ENCODE measurements around the gene RGS14.

RGS14 gene

GRCh38 chr5:177349362-177349647 is 8.4 kb upstream of the RGS14 start:
- no peak overlapping the region for H3K4me3 ChIP-seq (ENCODE audit: low read depth, low read length)
- in situ Hi-C loops (cut with HindIII; ENCODE audit: low pct_ligation_motif_present, low sequenced_read_pairs): no loop called here
- H3K27me3 ChIP-seq (replicated peaks): no peaks in the 10 kb centered on the region
- TF ChIP-seq, protein P1, sequence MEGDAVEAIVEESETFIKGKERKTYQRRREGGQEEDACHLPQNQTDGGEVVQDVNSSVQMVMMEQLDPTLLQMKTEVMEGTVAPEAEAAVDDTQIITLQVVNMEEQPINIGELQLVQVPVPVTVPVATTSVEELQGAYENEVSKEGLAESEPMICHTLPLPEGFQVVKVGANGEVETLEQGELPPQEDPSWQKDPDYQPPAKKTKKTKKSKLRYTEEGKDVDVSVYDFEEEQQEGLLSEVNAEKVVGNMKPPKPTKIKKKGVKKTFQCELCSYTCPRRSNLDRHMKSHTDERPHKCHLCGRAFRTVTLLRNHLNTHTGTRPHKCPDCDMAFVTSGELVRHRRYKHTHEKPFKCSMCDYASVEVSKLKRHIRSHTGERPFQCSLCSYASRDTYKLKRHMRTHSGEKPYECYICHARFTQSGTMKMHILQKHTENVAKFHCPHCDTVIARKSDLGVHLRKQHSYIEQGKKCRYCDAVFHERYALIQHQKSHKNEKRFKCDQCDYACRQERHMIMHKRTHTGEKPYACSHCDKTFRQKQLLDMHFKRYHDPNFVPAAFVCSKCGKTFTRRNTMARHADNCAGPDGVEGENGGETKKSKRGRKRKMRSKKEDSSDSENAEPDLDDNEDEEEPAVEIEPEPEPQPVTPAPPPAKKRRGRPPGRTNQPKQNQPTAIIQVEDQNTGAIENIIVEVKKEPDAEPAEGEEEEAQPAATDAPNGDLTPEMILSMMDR (IDR thresholded peaks at IDR 0.05; ENCODE audit: low read depth, low read length, missing control alignments): no peak
- H3K36me3 ChIP-seq (replicated peaks): no peaks in the 10 kb centered on the region
- no peak for DNase-seq
- H3K27ac ChIP-seq: no peak overlapping the region

DNA sequence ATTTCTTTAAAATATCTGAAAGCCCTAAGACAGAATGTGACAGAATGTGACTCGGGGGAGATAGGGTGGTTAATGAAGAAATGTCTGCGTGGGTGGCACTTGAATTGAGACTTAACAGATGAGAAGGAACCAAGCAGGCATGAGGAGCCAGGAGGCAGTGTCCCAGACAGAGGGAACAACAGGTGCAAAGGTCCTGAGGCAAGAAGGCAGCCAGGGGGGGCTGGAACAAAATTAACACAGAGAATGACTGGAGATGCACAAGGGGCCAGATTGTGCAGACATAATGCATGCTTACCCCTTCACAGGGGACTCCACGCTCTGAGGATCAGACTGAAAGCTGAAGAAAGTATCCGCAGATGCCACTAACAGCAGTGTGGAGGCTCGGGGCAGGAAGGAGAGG is 8.0 kb upstream of the RGS14 start:
- Histone ChIP-seq H3K36me3 (replicated peaks) (no peaks in the 10 kb centered on the region), H3K27me3 (replicated peaks) (no peaks in the 10 kb centered on the region), H3K27ac (no peak overlapping the region), H3K4me3 (ENCODE audit: low read depth, low read length) (no peak overlapping the region)
- no peak for DNase-seq
- TF ChIP-seq, protein P1 (IDR thresholded peaks at IDR 0.05; ENCODE audit: low read depth, low read length, missing control alignments): no peak
- in situ Hi-C loops (cut with HindIII; ENCODE audit: low pct_ligation_motif_present, low sequenced_read_pairs): no loop called here

GRCh38 chr5:177350776-177351391 is 6.8 kb upstream of the RGS14 start:
- Histone ChIP-seq H3K4me3 (ENCODE audit: low read depth, low read length) (peak overlapping the region; percentile 99), H3K36me3 (replicated peaks) (no peaks in the 10 kb centered on the region), H3K27ac (peak overlapping the region; percentile 97), H3K27me3 (replicated peaks) (no peaks in the 10 kb centered on the region)
- TF ChIP-seq, protein P1 (IDR thresholded peaks at IDR 0.05; ENCODE audit: low read depth, low read length, missing control alignments): no peak
- DNase-seq: no peak
- in situ Hi-C loops (cut with HindIII; ENCODE audit: low pct_ligation_motif_present, low sequenced_read_pairs): no loop called here

DNA sequence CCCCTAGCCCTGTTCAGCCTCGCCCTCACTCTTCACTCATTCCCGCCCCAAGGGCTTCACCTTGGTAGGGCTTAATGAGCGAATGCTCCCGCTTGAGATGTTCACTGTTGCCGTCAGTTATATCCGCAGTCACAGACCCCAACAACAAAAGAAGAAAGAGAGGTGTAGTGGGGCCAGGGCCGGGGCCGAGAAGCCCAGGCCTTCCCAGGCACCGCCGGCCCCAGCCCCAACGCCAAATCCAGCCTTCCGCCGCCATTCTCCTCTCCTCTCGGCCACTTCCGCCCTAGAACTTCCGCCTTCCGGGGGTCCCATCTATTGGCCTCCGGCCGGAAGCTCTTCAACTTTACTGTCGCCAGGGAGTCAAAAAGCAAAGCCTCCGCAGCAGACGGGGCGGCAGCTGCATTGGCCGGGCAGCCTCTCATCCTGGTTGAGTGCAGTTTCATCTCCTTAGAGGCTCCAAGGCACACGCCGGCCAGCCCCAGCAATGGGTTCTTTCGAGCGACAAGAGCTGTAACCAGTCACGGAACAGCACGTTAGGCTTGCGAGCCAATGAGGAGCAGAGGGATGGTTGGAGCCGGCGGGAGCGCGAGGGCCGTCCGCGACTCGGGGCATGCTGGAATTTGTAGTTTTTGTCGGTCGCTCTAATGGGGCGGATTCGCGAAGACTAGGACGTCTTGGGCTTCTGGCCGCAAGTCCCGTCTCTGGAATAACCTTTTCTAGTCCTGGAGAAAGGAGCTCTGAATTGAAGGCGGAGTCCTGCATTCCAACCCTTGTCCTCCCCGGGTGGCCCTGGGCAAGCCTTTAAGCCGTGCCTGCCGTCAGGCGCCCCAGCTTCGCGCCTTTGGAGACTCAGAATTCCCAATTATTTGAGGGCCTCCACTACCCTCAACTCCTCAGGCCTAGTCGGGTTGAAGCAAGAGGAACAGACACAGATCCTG is 6.1 kb upstream of the RGS14 start, which contains the start of gene LMAN2:
Gene LMAN2 (minus strand): TSS at position 277 of the 938 bp plus-strand sequence. CDS start 21 bp downstream, at position 256.
- TF ChIP-seq, protein P1 (IDR thresholded peaks at IDR 0.05; ENCODE audit: low read depth, low read length, missing control alignments): no peak
- peak; percentile 97 for DNase-seq
- H3K27me3 ChIP-seq (replicated peaks): no peaks in the 10 kb centered on the region
- H3K27ac ChIP-seq: peak within 1 kb of the TSS; percentile 97
- in situ Hi-C loops (cut with HindIII; ENCODE audit: low pct_ligation_motif_present, low sequenced_read_pairs): no loop called here
- H3K4me3 ChIP-seq (ENCODE audit: low read depth, low read length): peak within 1 kb of the TSS; percentile 99
- no peaks in the 10 kb centered on the region for H3K36me3 ChIP-seq (replicated peaks)

DNA sequence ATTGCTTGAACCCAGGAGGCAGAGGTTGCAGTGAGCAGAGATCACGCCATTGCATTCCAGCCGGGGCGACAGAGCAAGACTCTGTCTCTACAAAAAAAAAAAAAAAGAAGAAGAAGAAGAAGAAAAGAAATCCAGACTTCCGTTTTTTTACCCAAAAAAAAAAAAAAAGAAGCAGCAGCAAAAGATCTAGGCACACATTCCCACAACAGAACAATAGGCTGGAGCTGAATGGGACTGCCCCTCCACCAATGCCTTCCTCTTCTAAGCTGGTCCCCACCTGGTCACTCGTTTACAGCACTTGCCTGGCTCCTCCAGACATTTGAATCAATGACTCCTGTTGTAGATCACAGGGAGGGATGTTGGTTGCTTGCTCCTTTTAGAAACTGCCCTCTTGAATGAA is 4.6 kb upstream of the RGS14 start:
- Histone ChIP-seq H3K27ac (no peak overlapping the region), H3K4me3 (ENCODE audit: low read depth, low read length) (no peak overlapping the region), H3K27me3 (replicated peaks) (no peaks in the 10 kb centered on the region), H3K36me3 (replicated peaks) (no peaks in the 10 kb centered on the region)
- in situ Hi-C loops (cut with HindIII; ENCODE audit: low pct_ligation_motif_present, low sequenced_read_pairs): no loop called here
- TF ChIP-seq, protein P1 (IDR thresholded peaks at IDR 0.05; ENCODE audit: low read depth, low read length, missing control alignments): no peak
- no peak for DNase-seq

All from brain microvascular endothelial cell (primary cell).